GM23248 (cell line): Measurements from ENCODE around the gene SCN11A. TPM values are rescaled to one million over a fixed set of nuclear protein-coding genes. Genes with fewer than 3 reads are reported as not detected.

ENCODE experiments used
- DNase-seq: peaks from one replicate; pipeline ENCODE4 v3.0.0-alpha.2; 2015
- H2AFZ ChIP-seq: fragments of 200-600 bp; sonication (generic); 2 replicates; pipeline ENCODE4 v1.6.1; 2016; ENCODE audit warnings: antibody characterized with exemption
- H3F3A ChIP-seq: fragments of 200-600 bp; sonication (generic); 2 replicates; pipeline ENCODE4 v1.6.1; 2016; ENCODE audit warnings: mild to moderate bottlenecking, antibody characterized with exemption, mixed run types; ENCODE audit not compliant: insufficient read depth
- H3K27ac ChIP-seq: fragments of 200-600 bp; sonication (generic); 2 replicates; pipeline ENCODE4 v1.5.1; 2016; ENCODE audit warnings: mild to moderate bottlenecking
- H3K27me3 ChIP-seq: fragments of 200-600 bp; sonication (generic); replicated peaks from 2 replicates; pipeline ENCODE4 v1.6.1; 2016; ENCODE audit warnings: mild to moderate bottlenecking; ENCODE audit not compliant: insufficient read depth
- H3K36me3 ChIP-seq: fragments of 200-600 bp; sonication (generic); 2 replicates; pipeline ENCODE4 v1.6.1; 2016; ENCODE audit warnings: low read depth, mild to moderate bottlenecking
- H3K4me1 ChIP-seq: fragments of 200-600 bp; sonication (generic); 2 replicates; pipeline ENCODE4 v1.6.1; 2016; ENCODE audit warnings: mild to moderate bottlenecking; ENCODE audit not compliant: insufficient read depth
- H3K4me2 ChIP-seq: fragments of 200-600 bp; sonication (generic); one replicate; pipeline ENCODE4 v1.6.1; 2016; ENCODE audit warnings: mild to moderate bottlenecking; ENCODE audit not compliant: unreplicated experiment
- H3K4me3 ChIP-seq: fragments of 200-600 bp; sonication (generic); 2 replicates; pipeline ENCODE4 v1.5.1; 2016; ENCODE audit warnings: mild to moderate bottlenecking
- H3K79me2 ChIP-seq: fragments of 200-600 bp; sonication (generic); 2 replicates; pipeline ENCODE4 v1.6.1; 2016; ENCODE audit warnings: mild to moderate bottlenecking; ENCODE audit not compliant: insufficient read depth
- H3K9ac ChIP-seq: fragments of 200-600 bp; sonication (generic); 2 replicates; pipeline ENCODE4 v1.6.1; 2016; ENCODE audit warnings: mild to moderate bottlenecking
- H3K9me2 ChIP-seq: fragments of 200-600 bp; sonication (generic); 2 replicates; pipeline ENCODE4 v1.6.1; 2016; ENCODE audit warnings: mixed run types, mild to moderate bottlenecking, moderate library complexity; ENCODE audit not compliant: insufficient read depth
- H3K9me3 ChIP-seq: fragments of 200-600 bp; sonication (generic); one replicate; pipeline ENCODE4 v1.6.1; 2017; ENCODE audit warnings: low read depth
- H4K20me1 ChIP-seq: fragments of 200-600 bp; sonication (generic); 2 replicates; pipeline ENCODE4 v1.6.0; 2016; ENCODE audit not compliant: insufficient read depth
- EZH2 ChIP-seq: fragments of 200-600 bp; sonication (generic); IDR thresholded peaks from 2 replicates; pipeline ENCODE4 v1.6.1; 2018; ENCODE audit warnings: antibody characterized with exemption, mild to moderate bottlenecking; ENCODE audit not compliant: insufficient read depth, poor library complexity, severe bottlenecking
- EZH2phosphoT487 ChIP-seq: fragments of 200-600 bp; sonication (generic); IDR thresholded peaks from 2 replicates; pipeline ENCODE4 v1.6.1; 2018; ENCODE audit warnings: antibody characterized with exemption, moderate library complexity, mild to moderate bottlenecking, low read depth; ENCODE audit not compliant: insufficient read depth
- WGBS, 2 experiments: methylation state at CpG; one replicate each; pipeline ENCODE4 v1.1.6; 2015 to 2017; ENCODE audit warnings: low lambda C conversion rate in 2 of 2, low coverage in 1 of 2; ENCODE audit errors: missing lambda C conversion rate in 2 of 2; 5-methylcytosine and 5-hydroxymethylcytosine counted together
- in situ Hi-C: fragments of 300-500 bp; cut with MboI; formaldehyde crosslinking; loops from 2 replicates; pipeline ENCODE4 v1.15.0; 2020
- polyA plus RNA-seq: library from polyadenylated mRNA; unstranded; fragments of >200 nt; fragmentation: Nextera tagmentation; extraction: Ambion mirVana; gene quantifications from 2 replicates; pipeline ENCODE4 v1.2.1, GENCODE V29; 2016
- total RNA-seq: library from RNA; depleted of rRNA; stranded (reverse); fragments of >200 nt; shearing (Covaris generic); gene quantifications from 2 replicates; pipeline ENCODE4 v1.2.3, GENCODE V29; 2014; rRNA removed

The SCN11A gene
- not detected in 2 replicates for total RNA-seq
- not detected in 2 replicates for polyA plus RNA-seq

GRCh38 chr3:39051649-39052561 is at the start of gene SCN11A, which contains the start of gene WDR48:
SCN11A (minus strand) TSS chr3:39051944; CDS start chr3:38950362, 101,582 bp downstream.
WDR48 (plus strand) TSS chr3:39052016; CDS start chr3:39052026, 10 bp downstream.
- 2 to 3% methylated on average over 40 to 54 of the region's 68 CpGs for WGBS, 2 experiments
- TF ChIP-seq EZH2 (no peak), EZH2phosphoT487 (no peak)
- H3K79me2 ChIP-seq, result peaks cover 45% of the 10 kb centered on the region
- no peaks in the 10 kb centered on the region for H3K9me2 ChIP-seq
- H3K27me3 ChIP-seq, result no peaks in the 10 kb centered on the region
- H3K4me2 ChIP-seq, result peak within 1 kb of the TSS; percentile 84
- H3K36me3 ChIP-seq, result no peaks in the 10 kb centered on the region
- 0 out of 2 replicates have a peak, but pooled peaks cover 9% of the 10 kb centered on the region for H3F3A ChIP-seq
- in situ Hi-C loops, result no loop called here
- H3K9me3 ChIP-seq, result no peaks in the 10 kb centered on the region
- H2AFZ ChIP-seq, result peak within 1 kb of the TSS; percentile 100
- peak; percentile 97 for DNase-seq
- H3K4me3 ChIP-seq, result peak within 1 kb of the TSS; percentile 88
- H3K9ac ChIP-seq, result peak within 1 kb of the TSS; percentile 92
- H3K27ac ChIP-seq, result peak within 1 kb of the TSS; percentile 69
- H3K4me1 ChIP-seq, result peaks cover 11% of the 10 kb centered on the region; the same call in 1 of the 2 replicates
- H4K20me1 ChIP-seq, result no peaks in the 10 kb centered on the region

GRCh38 chr3:39101022-39101689 is 49.4 kb upstream of the SCN11A start:
- no peak for TF ChIP-seq EZH2
- TF ChIP-seq EZH2phosphoT487, result no peak
- 0 out of 2 replicates have a peak, but pooled peaks cover 6% of the 10 kb centered on the region for H4K20me1 ChIP-seq
- peaks cover 56% of the 10 kb centered on the region for H3K79me2 ChIP-seq
- no peak overlapping the region for H2AFZ ChIP-seq
- no peaks in the 10 kb centered on the region for H3K27me3 ChIP-seq
- no peak overlapping the region for H3K9ac ChIP-seq
- in situ Hi-C loops, result no loop called here
- H3K4me3 ChIP-seq, result no peak overlapping the region
- H3K9me2 ChIP-seq, result no peaks in the 10 kb centered on the region
- peaks cover 5% of the 10 kb centered on the region for H3K36me3 ChIP-seq
- H3K4me1 ChIP-seq, result peaks cover 21% of the 10 kb centered on the region
- no peaks in the 10 kb centered on the region for H3K9me3 ChIP-seq
- no peaks in the 10 kb centered on the region; the same call in none of the 2 replicates for H3F3A ChIP-seq
- WGBS, 2 experiments, result 78 to 83% methylated on average over 5 of the region's 5 CpGs
- H3K4me2 ChIP-seq, result no peak overlapping the region
- DNase-seq, result peak; percentile 67
- H3K27ac ChIP-seq, result no peak overlapping the region

GRCh38 chr3:39100500-39100886 is 48.7 kb upstream of the SCN11A start:
- peaks cover 49% of the 10 kb centered on the region for H3K79me2 ChIP-seq
- no peak overlapping the region for H3K27ac ChIP-seq
- no peak for TF ChIP-seq EZH2
- no peak for TF ChIP-seq EZH2phosphoT487
- H3K4me1 ChIP-seq, result peaks cover 15% of the 10 kb centered on the region
- H3K9me2 ChIP-seq, result no peaks in the 10 kb centered on the region
- H3F3A ChIP-seq, result peaks cover 5% of the 10 kb centered on the region
- no peaks in the 10 kb centered on the region for H3K9me3 ChIP-seq
- no peak overlapping the region for H3K4me2 ChIP-seq
- H2AFZ ChIP-seq, result no peak overlapping the region
- no peak overlapping the region for H3K9ac ChIP-seq
- no peak for DNase-seq
- 0 out of 2 replicates have a peak, but pooled peaks cover 6% of the 10 kb centered on the region for H4K20me1 ChIP-seq
- no peaks in the 10 kb centered on the region for H3K27me3 ChIP-seq
- in situ Hi-C loops, result no loop called here
- H3K36me3 ChIP-seq, result peaks cover 12% of the 10 kb centered on the region
- H3K4me3 ChIP-seq, result no peak overlapping the region
- WGBS, 2 experiments, result 77 to 79% methylated on average over 9 of the region's 9 CpGs
